BE2C (cell line): Measurements from ENCODE around the gene MMP15.

ENCODE experiments used
- DNase-seq: peaks from one replicate; pipeline ENCODE4 v3.0.0-alpha.2; 2020
- H3K27me3 ChIP-seq: fragments of 250-450 bp; sonication (Bioruptor Pico); 2 replicates; pipeline ENCODE4 v1.5.1; 2020; ENCODE audit warnings: mild to moderate bottlenecking
- H3K36me3 ChIP-seq: fragments of 250-450 bp; sonication (Bioruptor Pico); 2 replicates; pipeline ENCODE4 v1.5.1; 2020; ENCODE audit warnings: mild to moderate bottlenecking
- H3K4me1 ChIP-seq: fragments of 250-450 bp; sonication (Bioruptor Pico); 2 replicates; pipeline ENCODE4 v1.5.1; 2020
- H3K4me3 ChIP-seq: 2 replicates; pipeline ENCODE4 v1.5.1; 2011; ENCODE audit warnings: low read depth, low read length
- H3K9me3 ChIP-seq: fragments of 250-450 bp; sonication (Bioruptor Pico); 2 replicates; pipeline ENCODE4 v1.5.1; 2020
- TF ChIP-seq, protein P1 (sequence below): IDR thresholded peaks from 2 replicates; pipeline ENCODE4 v1.5.1; 2012; ENCODE audit warnings: mild to moderate bottlenecking, low read depth, low read length

Gene MMP15

DNA sequence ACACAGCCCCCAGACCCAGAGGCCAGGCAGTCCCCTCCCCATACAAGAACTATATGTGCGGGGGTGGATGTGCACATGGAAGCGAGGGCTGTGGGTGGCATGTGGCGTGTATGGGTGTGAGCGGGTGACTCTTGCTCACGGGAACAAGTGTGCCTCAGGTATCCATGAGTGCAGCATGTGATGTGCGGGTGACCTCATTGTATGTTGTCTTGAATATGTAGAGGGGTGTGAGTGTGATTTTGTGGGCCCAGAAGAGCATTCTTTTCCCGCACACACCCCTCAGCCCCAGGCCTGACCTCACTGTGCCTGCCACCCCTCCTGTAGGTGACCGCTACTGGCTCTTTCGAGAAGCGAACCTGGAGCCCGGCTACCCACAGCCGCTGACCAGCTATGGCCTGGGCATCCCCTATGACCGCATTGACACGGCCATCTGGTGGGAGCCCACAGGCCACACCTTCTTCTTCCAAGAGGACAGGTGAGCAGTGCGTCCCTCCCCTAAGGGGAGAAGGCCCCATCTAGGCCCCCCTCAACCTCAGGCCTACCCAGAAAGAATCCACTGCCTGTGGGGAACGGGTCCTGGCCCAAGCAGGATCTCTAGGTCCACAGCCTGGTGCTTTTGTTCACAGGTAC, 17.4 kb downstream of the MMP15 start:
- no peak for DNase-seq
- Histone ChIP-seq H3K4me1 (no peaks in the 10 kb centered on the region), H3K4me3 (no peak overlapping the region), H3K27me3 (no peaks in the 10 kb centered on the region), H3K36me3 (no peaks in the 10 kb centered on the region), H3K9me3 (no peaks in the 10 kb centered on the region)
- TF ChIP-seq, protein P1, sequence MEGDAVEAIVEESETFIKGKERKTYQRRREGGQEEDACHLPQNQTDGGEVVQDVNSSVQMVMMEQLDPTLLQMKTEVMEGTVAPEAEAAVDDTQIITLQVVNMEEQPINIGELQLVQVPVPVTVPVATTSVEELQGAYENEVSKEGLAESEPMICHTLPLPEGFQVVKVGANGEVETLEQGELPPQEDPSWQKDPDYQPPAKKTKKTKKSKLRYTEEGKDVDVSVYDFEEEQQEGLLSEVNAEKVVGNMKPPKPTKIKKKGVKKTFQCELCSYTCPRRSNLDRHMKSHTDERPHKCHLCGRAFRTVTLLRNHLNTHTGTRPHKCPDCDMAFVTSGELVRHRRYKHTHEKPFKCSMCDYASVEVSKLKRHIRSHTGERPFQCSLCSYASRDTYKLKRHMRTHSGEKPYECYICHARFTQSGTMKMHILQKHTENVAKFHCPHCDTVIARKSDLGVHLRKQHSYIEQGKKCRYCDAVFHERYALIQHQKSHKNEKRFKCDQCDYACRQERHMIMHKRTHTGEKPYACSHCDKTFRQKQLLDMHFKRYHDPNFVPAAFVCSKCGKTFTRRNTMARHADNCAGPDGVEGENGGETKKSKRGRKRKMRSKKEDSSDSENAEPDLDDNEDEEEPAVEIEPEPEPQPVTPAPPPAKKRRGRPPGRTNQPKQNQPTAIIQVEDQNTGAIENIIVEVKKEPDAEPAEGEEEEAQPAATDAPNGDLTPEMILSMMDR, result no peak

DNA sequence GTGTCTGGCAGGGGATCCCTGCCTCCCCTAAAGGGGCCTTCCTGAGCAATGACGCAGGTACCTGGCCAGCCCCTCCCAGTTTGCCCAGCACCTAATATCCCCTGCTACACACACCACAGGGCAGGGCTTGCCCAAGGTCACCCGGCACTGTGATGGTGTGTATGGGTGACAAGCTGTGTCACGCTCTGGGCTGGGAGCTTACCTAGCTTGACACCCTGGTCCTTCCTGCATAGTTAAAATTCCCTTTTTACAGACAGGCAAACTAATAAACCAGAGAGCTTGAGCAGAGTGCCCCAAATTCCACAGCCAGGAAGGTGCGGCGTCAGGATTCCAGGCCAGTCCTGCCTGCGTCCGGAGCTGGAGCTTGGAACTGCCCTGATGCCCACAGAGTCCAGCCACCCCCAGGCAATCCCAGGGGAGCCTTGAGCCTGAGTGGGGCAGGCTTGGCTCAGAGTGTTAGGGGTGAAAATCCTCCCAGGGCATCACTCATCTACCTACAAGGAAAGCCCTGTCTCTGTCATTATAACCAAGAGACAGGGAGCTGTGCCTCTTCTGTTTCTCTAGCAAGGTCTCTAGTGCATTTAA, 18.1 kb downstream of the MMP15 start:
- Histone ChIP-seq H3K4me1 (no peaks in the 10 kb centered on the region), H3K36me3 (no peaks in the 10 kb centered on the region), H3K9me3 (no peaks in the 10 kb centered on the region), H3K27me3 (no peaks in the 10 kb centered on the region), H3K4me3 (no peak overlapping the region)
- no peak for DNase-seq
- TF ChIP-seq, protein P1, result no peak

DNA sequence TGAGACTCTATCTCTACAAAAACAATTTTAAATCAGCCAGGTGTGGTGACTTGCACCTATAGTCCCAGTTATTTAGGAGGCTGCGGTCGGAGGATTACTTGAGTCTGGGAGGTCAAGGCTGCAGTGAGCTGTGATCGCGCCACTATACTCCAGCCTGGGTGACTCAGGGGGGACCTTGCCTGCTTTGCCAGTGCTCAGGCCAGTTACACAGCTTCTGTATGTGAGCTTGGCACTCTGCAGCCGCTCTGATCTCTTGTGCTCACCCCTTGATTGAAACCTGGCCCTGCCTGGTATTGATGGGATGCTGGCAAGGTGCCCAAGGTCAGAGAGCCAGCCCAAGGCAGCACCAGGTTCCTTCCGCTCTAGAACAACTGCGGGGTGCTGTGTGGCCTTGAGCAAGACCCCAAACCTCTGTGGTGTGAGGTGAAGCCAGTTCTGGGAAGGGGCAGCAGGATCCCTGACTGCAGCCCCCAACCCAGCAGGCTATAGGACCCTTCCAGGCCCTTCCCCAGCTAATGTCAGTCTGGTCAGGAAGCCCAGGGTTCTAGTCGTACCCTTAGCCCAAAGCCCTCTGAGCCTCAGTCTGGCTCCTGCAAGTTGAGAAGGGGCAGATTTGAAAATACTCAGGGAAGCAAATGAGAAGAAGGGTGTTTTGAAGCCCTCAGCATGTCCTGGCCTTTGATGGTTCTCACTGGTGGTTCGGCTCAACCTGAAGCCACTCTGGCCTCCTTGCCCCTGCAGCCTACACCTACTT, 18.9 kb downstream of the MMP15 start:
- H3K9me3 ChIP-seq, result no peaks in the 10 kb centered on the region
- H3K4me3 ChIP-seq, result no peak overlapping the region
- no peaks in the 10 kb centered on the region for H3K4me1 ChIP-seq
- DNase-seq, result no peak
- H3K36me3 ChIP-seq, result no peaks in the 10 kb centered on the region
- H3K27me3 ChIP-seq, result no peaks in the 10 kb centered on the region
- TF ChIP-seq, protein P1, result no peak

DNA sequence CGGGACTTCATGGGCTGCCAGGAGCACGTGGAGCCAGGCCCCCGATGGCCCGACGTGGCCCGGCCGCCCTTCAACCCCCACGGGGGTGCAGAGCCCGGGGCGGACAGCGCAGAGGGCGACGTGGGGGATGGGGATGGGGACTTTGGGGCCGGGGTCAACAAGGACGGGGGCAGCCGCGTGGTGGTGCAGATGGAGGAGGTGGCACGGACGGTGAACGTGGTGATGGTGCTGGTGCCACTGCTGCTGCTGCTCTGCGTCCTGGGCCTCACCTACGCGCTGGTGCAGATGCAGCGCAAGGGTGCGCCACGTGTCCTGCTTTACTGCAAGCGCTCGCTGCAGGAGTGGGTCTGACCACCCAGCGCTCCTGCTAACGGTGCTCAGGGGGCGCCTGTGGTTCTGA, 19.5 kb downstream of the MMP15 start:
- TF ChIP-seq, protein P1, result no peak
- no peaks in the 10 kb centered on the region for H3K9me3 ChIP-seq
- no peak for DNase-seq
- no peak overlapping the region for H3K4me3 ChIP-seq
- no peaks in the 10 kb centered on the region for H3K27me3 ChIP-seq
- H3K36me3 ChIP-seq, result no peaks in the 10 kb centered on the region
- H3K4me1 ChIP-seq, result no peaks in the 10 kb centered on the region

DNA sequence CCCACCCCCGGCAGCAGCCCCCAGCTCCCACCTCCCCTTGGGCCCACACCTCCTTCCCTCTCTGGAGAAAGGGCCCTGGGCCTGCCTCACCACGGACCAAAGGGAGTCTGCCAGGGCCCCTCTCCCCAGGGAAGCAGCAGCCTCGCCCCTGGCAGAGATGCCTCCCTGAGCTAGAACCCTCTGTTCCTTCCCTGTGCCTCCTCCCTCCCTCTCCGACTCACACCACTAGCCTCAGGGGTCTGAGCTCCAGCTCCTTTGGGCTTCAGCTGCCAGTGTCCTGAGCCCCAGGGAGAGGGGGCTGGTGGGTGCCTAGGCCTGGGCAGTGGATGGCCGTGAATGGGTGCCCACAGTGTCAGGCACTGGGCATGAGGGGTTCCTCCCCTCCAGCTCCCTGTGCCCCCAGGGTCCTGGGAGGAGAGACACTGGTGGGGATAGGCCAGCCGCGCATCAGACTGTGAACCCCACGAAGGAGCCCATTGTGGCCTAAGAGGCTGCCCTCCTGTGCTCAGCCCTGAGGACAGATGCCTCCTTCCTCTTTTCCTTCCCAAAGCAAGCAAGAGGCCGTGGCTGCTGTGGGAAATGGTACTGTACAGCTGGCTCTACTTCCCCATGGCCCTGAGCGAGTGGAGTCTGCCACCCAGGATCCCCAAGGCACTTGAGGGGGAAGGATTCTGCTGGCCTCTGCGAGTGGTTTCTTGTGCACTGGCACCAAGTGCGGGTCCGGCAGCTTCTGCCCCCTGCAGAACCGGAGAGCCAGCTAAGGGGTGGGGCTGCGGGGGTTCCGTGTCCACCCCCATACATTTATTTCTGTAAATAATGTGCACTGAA, 20.7 kb downstream of the MMP15 start:
- Histone ChIP-seq H3K9me3 (no peaks in the 10 kb centered on the region), H3K36me3 (no peaks in the 10 kb centered on the region), H3K27me3 (no peaks in the 10 kb centered on the region), H3K4me3 (no peak overlapping the region), H3K4me1 (no peaks in the 10 kb centered on the region)
- TF ChIP-seq, protein P1, result no peak
- no peak for DNase-seq
